Stimulated activated CD4-positive, alpha-beta T cell treated with anti-CD3 and anti-CD28 coated beads, Interleukin-1b, Interleukin-23, amount 100 ng/mL, for 48 hours (primary cell): ENCODE results near the gene KITLG.
"Not testable (repeated sequence)": the region's sequence is repeated elsewhere in the genome, so short reads cannot be mapped to it uniquely, and the experiment has no call there.

ENCODE experiments used
- DNase-seq: peaks from one replicate; pipeline ENCODE4 v3.0.0-alpha.2; 2020

Gene KITLG

DNA sequence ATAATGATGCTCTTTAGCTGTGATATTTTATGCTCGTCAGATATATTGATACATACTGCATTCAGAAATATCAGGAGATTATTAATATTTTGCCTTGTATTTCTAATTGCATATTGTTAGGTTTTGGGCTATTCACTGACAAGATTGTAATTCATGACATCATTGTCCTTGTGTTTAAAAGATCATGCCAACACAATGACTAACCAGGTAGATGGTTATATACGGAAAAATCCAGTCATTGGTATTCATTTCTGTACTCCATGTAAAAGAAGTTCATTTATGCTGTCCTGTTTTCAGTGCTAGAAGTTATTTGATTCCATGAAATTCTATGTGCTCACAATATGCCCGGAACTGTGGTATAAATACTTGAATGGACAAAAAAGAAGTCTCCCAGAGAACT, 107.5 kb downstream of the KITLG start:
- no peak for DNase-seq

DNA sequence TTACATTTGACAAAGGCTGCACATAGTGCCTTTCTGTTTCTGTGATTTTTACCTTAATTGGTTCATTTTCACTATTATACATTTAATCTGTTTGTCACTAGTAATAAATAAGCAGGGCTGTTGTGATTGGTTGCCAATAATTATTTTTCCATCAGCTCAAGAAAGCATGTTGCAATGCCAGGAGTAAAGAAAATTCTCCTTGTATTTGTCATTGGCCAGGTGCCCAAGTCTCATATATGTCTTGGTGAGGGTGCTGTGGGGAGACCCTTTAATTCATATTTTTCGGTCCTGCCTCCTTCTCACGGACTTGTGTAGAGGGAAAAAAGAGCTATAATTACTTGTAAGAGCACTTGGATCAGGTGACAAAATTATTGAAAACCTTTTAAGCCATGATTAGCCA, 108.0 kb downstream of the KITLG start:
- DNase-seq = no peak

DNA sequence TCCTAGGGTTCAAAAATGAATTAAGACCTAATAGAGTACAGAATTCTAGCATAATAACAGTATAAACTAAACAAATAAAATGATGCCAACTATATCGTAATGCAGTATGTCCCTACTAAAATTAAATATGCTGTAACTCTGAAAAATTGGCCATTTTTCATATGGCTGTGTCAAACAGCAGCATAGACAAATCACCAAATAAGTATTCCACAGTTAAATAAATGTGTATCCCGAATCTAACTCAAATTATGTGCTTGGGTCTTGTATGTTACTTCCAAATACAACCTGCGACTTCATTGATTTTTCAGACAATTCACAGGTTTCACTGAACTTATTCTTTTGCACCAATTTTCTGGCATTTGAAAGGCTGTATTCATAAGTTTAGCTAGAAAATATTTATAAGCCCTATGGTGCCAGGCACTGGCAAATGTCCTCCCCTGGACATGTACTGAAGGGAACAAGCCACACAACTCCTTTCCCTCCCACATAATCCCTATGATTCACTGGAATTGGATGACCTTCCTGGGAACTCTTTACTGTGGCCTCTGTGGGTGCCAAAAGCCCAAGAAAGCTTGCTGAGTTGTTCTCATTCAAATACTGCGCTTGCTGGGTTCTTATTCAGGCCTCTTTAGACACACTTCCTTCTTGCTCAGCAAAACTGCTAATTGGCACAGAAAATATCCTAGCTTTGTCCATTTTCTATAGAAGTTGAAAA, 108.8 kb downstream of the KITLG start:
- DNase-seq = no peak

DNA sequence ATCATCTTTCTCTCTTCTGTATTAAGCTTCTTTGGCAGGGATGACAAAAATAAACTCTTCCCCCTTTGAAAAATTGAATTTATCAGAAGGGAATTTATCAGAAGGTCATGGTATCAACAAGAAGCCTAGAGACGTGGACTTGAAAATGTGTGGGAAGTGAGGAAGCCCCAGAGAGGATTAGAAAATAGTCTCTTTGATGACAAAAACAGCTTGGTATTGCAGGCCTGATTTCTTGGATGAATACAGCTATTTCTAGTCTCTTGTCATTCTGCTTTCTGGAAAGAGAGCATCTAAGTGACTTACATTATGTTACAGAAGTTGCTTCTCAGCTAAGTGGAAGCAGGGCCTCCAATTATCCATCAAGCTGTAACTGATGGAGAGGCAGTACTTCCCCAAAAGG, 111.1 kb downstream of the KITLG start:
- no peak for DNase-seq

DNA sequence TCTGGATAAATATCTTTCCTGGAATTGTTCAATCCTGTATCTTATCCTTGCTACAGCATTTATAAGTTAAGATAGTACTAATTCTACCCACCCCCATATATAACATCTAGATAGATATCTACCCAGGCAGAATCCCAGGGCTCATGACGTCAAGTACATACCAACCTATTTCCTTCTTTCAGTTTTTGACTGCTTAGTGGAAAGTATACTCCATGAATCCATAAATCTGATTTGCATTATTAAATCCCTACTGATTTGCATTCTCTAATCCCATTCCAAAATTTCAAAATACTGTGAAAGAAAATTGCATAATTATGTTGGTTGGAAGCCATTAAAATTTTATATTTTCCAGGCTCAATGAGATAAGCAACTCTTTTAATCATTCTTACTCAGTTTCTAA, 111.7 kb downstream of the KITLG start:
- no peak for DNase-seq

DNA sequence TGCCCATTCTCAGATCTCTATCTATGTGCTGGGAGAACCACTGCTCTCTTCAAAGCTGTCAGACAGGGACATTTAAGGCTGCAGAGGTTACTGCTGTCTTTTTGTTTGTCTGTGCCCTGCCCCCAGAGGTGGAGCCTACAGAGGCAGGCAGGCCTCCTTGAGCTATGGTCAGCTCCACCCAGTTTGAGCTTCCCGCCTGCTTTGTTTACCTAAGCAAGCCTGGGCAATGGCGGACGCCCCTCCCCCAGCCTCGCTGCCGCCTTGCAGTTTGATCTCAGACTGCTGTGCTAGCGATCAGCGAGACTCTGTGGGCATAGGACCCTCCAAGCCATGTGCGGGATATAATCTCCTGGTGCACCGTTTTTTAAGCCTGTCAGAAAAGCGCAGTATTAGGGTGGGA, 113.6 kb downstream of the KITLG start:
- DNase-seq = not testable (repeated sequence)

DNA sequence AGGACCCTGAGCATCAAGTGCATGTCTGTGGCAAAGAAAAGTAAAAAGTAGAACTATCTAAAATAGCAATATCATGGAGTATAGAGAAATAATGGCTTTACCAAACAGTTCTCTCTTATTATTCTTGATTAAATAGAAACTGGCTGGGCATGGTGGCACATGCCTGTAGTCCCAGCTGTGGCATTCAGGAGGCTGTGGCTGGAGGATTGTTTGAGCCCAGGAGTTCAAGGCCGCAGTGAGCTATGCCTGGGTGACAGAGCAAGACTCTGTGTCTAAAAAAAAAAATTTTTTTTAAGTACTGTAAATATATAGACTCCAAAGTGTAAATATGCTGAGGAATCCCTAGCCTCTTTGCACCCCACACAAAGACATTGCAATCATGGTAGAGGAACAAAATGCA, 121.9 kb downstream of the KITLG start:
- no peak for DNase-seq

DNA sequence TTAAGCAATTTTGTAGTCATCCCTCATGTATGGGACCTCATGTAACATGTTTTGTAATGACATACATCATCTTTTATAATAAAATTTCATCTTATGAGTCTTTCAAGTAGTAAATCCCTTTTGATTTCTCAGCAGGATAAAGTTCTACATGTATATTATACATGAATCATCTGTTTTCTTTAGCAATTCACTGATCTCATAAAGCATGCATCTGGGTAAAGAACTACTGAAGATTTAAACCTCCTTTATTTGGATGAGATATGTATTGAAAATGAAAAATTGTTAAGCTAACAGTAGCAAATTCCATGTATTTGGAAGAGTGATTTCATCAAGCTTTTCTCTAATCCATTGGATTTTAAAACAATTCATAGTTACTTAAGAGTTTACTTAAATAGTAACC, 126.9 kb downstream of the KITLG start:
- no peak for DNase-seq

DNA sequence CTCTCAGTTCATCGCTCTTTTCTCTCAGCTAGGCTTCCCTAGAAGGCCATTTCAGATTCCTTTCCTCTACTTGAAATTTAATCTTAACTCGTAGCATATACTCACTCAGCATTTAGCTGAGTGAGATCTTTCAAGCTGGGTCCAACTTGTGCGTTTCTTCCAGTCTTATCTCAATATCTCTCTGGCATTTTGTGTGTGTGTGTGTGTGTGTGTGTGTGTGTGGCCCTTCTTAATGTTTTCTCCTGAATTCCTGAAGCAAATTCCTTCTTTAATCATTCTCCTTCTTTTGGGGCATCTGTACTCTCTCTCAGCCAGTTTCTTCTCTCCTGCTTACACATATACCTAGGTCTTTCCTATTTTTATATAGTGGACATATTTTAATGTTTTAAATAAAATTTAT, 129.1 kb downstream of the KITLG start:
- DNase-seq = no peak

DNA sequence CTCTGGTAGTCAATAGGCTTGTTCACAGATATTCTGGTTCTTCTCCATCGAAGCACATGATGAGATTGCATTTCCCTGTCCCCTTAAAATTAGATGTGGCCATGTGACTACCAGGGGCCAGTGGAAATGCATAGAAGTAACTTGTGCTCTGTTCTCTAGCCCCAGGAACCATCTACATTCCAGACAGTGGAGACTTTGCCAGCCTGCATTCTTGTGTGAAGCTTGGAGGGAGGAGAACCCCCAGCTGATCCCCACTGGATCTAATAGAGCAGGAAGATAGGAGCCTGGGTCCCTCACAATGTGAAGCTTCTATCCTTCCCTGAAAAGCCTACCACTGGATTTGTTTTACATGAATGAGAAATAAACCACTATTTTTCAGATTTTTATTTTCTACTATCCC, 130.1 kb downstream of the KITLG start:
- DNase-seq = no peak

DNA sequence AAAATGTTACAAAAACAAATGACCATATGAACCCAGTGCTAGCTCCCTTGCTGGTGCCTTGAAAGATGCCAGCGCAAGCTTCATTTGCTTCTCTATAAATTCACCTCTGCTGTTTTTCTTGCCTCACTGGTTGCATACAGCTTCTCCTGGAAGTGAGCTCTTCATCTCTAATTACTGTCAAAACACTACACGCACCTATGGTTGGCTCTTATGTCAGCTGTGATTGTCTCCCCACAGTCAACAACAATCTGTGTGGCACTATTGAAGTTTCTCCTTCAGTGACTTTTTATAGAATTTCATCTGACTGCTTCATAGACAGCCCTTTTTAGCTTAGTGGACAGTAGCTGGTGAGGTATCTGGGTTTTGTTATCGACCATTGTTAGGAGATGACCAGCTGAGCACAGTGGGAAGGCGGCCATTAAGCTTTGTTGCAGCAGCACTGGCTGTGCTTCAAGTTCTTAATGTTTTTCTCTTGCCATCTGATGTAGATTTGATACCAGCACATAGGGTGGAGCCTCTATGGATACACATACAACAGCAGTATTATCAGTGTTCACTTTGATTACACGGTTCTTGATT, 131.8 kb downstream of the KITLG start:
- no peak for DNase-seq

DNA sequence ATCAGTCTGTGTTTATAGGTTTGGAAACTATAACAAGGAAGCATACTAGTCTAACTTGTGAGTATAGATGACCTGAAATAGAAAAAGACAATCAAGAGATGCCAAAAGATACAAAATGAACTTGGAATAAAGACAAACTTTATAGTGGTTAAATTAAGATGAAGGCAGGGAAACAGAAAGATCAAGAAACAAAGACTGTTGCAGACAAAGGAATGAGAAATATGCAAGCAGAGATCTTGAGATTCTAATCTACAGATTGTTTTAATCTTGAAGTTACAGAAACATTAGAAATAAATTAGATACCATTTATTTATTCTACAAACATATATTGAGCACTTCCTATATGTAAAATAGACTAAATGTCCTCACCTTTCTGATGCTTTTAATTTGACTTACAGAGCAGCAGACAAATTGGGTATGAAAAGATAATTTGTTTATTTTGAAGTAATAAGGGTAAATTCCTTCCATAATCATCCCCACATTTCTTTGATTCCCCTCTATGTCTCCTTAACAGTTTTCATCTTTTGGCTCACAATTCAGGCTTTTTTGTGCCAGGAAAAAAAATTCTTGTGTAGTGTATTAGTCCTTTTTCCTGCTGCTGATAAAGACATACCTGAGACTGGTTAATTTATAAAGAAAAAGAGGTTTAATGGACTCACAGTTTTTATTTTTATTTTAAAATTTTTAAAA, 134.4 kb downstream of the KITLG start:
- DNase-seq = no peak

DNA sequence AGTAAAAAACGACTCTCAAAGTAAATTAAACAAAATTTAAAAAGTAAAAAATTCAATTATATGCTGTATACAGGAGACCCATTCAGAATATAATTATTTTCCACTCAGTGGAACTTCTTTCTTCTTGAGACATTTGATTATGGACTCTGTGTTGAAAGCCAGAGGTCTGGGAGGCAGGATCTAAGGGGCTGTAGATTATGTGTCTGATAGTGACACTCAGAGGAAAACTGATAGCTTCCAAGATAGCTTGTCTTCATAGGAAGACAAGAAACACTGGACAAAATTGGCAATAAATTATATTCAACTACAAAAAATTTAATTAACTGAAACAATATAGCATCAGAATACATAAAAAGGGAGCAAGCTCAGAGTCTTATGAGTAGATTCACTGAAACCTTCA, 135.8 kb downstream of the KITLG start:
- no peak for DNase-seq
